Right ventricle myocardium inferior (tissue), 1 donor: Measurements from ENCODE around the gene EGR2. TPM values are rescaled to one million over a fixed set of nuclear protein-coding genes. Genes with fewer than 3 reads are reported as not detected.

Experiments used
- ATAC-seq: fragments of 200-7000 bp; cut with Tn5 transposase; one replicate; pipeline ENCODE4 v1.9.1; 2020; ENCODE audit warnings: mild to moderate bottlenecking, moderate library complexity
- DNase-seq: peaks from one replicate; pipeline ENCODE4 v3.0.0; 2021; ENCODE audit errors: missing footprints
- intact Hi-C: fragments of 100-400 bp; cut with DNase I; formaldehyde crosslinking; loops from one replicate; pipeline ENCODE4 v1.11.0; 2022
- long read RNA-seq: library from polyadenylated mRNA; unstranded; transcript quantifications from one replicate; pipeline ENCODE4 v2.0.0, GENCODE V29; 2021
- total RNA-seq: library from RNA; stranded (reverse); fragmentation: NEBNext Ultra II Directional; extraction: Animal tissue kit (Norgen Biotek cat#: 25700); gene quantifications from one replicate; pipeline ENCODE4 v1.2.1, GENCODE V29; 2021
- donor health status: DM: no; HTN: yes; CAD: no; lungs with severe emphysema.

EGR2 gene
- total RNA-seq: 1.0 TPM
- long read RNA-seq: 0 reads

DNA sequence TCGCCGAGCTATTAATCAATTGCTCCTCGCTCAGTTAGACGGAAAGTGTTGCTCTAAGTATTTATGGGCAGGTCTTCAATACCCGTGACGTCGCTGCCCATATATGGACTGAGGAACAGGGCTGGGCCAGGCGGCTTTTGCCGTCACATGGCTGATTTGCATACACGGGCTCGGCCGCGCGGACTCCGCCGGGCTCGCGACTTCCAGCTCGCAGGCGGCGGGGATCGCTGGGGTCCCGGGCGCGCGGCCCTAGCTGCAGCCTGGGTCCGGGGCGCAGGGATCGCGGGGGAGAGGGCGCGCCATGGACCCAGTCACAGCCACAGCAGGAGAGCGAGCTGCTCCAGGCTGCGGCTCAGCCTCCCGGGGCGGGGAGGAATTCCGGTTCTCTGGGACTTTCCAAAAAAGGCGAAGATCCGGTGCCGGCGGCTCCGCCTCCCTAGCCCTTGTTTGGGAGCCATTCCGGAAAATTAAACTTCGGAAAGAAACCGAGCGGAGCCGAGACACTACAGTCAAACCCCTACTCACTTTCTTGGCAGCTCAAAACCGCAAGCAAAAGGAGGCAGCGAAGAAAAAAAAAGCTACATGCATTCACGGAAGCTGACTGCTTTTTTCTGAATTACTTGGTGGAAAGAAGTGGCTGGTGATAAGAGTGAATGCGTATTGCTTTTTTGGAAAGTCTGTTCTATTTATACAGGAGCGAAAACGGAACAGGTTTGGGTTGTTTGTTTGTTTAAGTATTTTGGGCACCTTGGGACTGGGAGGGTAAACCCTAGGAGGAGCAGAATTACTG, at the start of gene EGR2:
EGR2 (minus strand) TSS at position 36 of the 790 bp plus-strand sequence. CDS start 337 bp downstream, outside the sequence.
- intact Hi-C loops: loop anchor here (1.0 to 10.0 kb wide), 4 partner anchors 54 to 908 kb away; no protein-coding TSS in a partner anchor
- peak; percentile 90 for ATAC-seq
- DNase-seq: peak; percentile 98

DNA sequence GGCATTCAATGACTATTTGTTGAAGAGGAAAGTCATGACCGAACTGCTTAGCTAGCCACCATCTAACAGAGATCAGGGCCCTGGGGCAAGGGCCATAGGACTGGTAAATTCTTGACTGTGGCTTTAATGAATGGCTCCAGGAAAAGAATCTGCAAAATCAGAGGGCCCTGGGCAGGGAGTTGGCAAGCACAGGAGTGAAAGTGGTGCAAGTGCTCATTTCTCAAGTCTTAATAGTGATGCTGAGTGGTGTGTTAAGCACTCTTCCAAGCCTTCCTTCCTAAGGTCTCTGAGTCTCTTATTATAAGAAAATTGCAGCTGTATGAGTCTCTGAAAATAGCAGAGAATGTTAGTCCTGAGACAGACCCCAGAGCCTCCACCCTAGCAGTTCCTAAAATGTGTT, 46.3 kb upstream of the EGR2 start:
- intact Hi-C loops: no loop called here
- ATAC-seq (no peak), DNase-seq (no peak)

DNA sequence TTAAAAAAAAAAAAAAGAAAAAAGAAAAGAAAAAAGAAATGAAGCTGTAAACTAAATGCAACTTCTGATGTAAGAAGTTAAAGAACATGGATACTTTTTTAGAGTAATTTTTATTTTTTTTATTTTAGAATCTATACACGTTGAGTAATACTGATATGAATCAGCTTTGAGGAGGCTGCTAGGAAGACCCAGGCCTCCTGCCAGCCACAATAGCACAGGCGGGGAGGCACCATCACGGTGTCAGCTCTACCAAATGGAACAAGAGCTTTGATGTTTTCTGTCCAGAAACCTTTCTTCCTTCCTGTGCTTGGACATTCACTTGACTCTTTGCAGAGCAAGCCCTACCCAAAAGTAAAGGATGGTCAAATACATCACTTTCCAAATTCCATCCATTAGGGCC, 45.3 kb upstream of the EGR2 start:
- intact Hi-C loops: no loop called here
- no peak for DNase-seq
- ATAC-seq: no peak

DNA sequence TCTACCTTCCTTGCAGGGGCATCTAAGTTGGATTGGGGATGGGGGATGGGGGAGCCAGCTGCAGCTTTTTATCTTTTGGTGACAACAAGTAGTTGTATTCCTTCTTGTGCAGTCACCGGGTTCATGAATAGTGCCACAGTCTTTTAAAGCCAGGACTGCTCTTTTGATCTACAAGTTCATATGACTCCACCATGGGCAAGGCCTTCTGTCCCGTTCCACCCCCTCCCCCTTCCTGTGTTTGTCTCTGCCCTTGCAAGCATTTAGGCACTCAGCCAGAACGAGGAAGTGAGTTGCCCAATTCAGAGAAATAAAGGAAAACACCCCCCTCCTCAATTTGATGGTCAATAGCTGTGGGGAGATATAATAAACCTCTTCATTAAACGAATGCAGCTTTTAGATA, 44.8 kb upstream of the EGR2 start:
- DNase-seq (no peak), ATAC-seq (no peak)
- intact Hi-C loops: no loop called here

DNA sequence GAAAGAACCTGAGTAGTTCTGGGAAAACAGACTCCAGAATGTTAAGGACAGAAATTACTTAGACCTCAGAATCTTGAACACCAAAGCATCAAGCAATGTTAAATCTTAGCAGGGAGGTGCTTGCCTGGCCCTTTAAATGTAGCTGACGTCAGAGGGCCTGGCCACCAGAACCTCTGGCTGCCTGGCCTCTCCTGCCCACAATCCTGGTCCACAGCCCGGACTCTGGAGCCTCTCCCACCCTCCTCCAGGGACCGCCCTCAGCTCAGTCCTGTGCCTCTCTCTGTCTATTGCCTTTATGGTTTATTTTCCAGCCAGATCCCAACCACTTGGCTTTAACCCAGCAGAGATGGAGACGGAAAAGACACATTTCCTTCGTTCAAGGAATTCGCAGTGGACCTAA, 42.2 kb upstream of the EGR2 start:
- ATAC-seq (peak; percentile 79), DNase-seq (no peak)
- intact Hi-C loops: no loop called here

DNA sequence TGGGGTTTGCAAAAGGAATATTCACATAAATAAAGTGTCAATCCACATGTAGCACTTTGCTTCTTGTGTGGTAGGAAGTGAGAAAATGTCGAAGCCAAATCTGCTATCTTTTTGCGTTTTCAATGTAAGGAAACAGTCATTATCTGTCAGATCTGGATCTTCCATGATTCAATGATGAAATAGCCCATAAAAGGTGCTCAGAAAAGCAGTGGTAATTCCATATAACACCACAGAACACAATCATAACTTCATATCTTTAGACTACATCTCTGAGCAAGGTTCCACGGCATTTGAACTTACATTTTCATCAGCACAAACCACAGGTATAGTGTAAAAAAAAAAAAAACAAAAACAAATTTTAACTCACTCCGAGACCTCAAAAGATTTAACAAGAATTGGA, 39.9 kb upstream of the EGR2 start:
- no peak for DNase-seq
- ATAC-seq: no peak
- intact Hi-C loops: no loop called here

DNA sequence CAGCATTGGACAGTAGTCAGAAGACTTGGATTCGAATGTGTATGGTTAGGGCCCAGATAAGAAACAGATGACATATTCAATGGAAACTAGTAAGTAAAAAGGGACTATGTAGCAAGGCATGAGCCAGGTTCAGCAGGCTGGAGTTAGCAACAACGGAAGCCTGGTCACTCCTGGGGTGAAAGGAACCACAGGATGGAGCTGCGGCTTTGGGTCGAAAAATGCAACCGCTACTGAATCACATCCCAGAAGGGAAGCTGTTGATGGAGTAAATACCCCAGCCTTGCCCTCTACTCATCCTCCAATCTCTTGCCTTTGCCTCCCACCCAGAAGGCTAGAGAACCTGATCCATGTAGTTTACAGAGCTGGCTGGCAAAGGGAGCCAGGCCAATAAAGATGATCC, 37.5 kb upstream of the EGR2 start:
- intact Hi-C loops: no loop called here
- no peak for ATAC-seq
- DNase-seq: no peak

DNA sequence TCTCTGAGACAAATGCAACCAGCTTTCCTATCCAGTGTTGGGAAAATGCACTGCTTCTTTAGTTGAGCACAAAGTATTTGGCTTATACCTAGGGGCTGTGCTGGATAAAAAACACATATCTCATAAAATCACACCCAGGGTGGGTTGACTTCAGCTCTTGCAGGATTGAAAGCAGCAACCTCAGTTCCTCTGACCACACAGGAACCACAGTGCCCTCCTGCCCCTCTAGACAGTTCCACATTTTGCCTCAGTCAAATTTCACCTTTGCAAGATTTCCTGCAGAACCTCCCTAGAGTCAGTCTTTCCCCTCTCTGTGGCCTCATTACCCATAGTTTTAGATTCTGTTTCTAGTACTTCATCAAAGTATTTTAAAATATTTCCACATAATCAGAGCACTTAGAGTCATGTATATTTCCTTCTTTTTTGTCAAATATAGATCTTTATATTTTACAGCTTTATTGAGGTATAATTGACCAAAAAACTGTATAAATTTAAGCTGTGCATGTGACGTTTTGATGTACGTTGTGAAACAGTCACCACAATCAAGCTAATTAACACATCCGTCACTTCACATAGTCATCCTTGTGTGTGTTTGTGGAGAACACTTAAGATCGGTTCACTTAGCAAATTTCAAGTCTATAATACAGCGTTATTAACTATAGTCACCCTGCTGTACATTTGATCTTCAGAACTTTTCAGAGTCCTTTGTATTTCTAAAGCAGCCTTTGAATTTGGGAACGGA, 37.0 kb upstream of the EGR2 start:
- intact Hi-C loops: no loop called here
- DNase-seq: no peak
- ATAC-seq: no peak

DNA sequence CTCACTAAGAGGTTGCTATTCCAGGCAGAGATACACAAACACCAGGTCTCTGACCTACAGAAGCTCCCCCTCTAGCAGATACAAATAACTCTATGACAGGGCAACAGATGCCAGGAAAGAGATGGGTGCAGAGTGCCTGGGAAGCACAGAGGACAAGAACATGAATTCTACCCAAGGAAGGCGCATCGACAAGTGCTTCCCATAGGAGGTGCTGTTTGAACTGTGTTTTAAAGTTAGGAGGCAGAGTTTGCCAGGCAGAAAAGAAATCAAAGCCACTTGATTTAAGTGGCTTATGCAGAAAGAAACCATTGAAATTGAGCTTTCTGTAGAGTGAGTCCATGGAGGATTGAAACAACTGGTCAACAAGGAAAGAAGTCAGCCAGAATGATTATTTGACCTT, 35.3 kb upstream of the EGR2 start:
- no peak for DNase-seq
- intact Hi-C loops: no loop called here
- no peak for ATAC-seq

DNA sequence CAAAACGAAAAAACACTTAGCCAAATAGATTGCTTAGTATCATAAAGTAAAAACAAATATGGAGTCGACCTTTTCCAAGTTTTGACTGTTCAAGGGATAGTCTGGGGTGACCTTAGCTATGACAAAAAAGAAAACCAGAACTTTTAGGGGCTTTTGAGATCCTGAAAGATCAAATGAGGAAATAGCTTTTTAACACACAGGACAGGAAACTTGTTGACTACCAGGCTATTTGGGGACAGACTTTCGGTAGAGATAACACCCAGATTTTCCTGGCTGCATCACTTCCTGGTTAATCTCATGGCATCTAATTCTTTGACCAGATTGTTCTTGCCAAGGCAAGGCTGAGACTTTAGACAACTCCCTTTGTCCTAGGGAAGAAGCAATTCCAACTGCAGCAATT, 34.5 kb upstream of the EGR2 start:
- intact Hi-C loops: no loop called here
- no peak for ATAC-seq
- DNase-seq: no peak

DNA sequence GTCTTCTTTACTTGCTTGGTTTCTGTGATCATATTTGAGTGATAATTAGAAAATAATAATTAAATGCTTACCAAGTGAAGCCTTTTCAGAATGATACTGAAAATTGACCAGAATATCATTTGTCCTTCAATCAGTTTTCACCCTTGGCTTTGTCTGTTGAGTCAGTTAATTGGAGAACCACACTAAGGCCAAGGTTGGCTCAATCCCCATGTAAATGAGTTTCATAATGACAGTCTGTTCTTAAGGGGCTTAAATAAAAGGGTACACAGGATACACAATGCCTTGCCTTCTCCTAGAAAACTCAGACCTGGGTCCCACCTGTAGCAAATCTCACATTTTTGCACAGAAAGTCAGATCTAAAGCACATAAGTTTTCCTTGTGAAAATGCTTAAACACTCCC, 31.3 kb upstream of the EGR2 start:
- intact Hi-C loops: no loop called here
- DNase-seq (no peak), ATAC-seq (no peak)

DNA sequence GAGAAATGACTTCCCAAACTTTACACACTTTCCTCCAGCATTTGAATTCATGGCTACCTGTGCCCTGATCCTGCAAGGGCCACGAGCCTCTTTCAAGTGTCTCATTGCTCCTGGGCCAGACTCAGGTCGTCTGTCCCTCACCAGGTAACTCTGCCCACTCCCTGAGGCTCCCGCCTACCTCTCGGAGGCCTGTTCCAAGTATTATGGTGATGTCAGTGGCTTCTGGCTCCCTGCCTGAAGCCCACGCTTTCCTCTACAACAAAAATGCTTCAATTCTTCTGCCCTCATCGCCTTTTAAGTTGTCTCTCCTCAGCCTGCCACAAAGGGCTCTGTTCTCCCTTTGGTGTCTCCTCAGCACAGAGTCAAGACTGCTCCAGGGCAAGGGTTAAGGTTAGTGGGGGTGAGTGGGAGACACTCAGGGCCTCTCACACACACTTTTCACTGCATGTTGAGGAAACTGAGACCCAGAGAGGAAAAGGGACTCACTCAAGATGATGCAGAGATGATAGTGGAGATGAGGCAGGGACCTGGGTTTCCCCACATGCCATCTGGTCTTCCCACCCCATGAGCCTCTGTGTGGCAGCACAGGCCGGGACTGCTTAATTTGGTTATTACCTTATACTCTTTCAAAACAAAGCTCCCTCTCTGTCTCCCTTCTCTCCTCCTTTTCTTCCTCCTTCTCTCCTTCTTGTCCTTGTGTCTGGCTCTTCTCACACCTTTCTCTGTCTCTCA, 28.3 kb upstream of the EGR2 start:
- intact Hi-C loops: no loop called here
- no peak for ATAC-seq
- DNase-seq: no peak

DNA sequence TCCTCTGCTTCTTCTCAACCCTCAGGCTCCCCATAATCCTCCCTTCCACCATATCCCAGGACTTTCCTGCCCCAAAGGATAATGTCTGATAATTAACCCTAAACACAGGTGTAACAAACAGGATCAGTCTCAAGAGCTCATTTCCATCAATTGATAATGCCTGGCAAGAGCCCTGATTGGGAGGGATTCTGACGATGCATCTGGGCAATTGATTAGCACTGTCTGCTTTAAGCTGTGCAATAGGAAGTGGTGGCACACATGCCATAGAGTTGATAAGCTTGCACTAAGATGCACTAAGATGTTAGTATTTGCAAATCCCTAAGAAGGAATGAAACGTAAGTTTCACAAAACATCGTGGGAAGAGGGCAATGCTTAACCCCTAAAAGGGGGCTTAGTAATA, 27.4 kb upstream of the EGR2 start:
- DNase-seq: no peak
- intact Hi-C loops: no loop called here
- ATAC-seq: no peak

DNA sequence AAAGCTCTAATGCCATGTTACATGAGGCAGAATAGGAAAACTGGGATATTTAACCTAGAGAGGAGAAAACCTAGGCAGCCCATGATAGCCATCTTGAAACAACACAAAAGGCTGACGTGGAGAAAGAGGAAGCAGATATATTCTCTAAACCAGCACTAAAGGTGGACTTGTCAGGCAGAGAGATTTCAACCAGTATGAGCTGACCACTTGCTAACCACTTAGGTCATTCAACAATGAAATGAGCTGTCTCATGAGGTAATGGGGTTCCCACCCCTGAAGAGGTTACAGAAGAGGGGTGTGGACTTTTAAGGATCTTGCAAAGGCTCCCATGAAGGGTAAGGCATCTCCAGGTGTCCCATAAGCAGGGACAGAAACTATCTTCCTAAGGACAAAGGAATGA, 26.8 kb upstream of the EGR2 start:
- intact Hi-C loops: no loop called here
- ATAC-seq (no peak), DNase-seq (no peak)

DNA sequence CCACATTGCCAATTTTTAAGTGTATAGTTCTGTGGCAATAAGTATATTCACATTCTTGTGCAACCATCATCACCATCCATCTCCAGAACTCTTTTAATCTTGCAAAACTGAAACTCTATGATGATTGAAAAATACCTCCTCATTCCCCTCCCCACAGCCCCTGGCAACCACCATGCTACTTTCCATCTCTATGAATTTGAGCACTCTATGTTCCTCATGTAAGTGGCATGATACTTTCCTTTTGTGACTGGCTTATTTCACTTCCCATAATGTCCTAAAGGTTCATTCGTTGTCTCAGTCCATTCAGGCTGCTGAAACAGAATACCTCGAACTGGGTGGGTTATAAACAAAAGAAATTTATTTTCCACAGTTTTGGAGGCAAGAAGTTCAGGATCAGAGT, 23.4 kb upstream of the EGR2 start:
- ATAC-seq: no peak
- intact Hi-C loops: no loop called here
- no peak for DNase-seq

DNA sequence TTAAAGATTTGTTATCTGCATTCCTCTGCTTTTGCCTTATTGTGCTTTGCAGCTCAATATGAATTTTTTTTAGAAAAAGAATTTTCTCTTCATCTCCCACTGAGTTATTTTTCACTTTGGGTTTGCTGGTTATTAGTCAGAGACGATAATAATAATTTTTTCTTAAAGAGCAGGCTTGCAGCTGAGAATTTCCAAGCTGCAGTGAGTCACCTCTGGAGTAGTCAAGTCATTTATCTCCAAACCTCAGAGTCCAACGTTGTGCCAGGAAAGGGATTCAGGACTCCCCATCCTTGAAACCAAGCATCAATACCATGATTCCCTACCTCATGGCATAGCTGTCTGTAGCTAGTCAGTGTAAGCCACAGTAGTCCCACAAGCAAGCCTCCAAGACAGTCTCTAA, 15.2 kb upstream of the EGR2 start:
- DNase-seq (no peak), ATAC-seq (no peak)
- intact Hi-C loops: no loop called here

DNA sequence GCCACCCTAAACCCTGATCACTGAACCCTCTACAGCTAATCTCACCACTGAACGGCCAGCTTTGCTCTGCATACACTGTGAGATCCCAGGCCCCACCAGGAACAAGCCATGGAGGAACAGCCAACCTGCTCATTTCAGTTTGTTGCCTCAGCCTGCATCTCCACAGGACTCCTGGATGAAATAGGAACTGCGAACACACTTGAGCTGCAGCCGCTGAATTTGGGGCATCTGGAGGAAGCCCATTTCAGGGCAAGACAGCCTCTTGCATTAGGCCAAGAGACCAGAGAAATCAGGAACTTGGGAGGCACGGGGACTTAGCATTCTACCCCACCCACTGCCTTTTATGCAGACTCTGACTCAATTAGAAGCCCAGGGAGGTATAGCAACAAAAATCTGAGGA, 14.5 kb upstream of the EGR2 start:
- ATAC-seq (no peak), DNase-seq (no peak)
- intact Hi-C loops: no loop called here

DNA sequence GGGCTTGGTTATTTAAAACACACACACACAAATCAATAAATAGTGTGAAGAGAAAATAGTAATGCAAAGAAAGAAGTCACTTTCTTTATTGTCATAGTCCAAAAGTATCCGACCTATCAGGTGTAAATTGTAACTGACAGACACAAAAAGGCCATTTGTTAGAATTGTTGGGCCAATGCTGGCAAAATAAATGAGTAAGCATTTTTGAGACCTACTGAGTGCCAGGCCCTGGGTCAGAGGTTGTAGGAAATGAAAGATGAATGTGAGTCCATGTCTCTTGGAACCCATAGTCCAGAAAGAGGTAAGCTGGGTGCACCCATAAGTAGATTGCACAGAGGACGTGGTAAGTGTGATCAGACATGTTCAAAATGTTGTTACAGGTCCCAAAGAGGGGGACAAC, 13.5 kb upstream of the EGR2 start:
- no peak for ATAC-seq
- intact Hi-C loops: no loop called here
- DNase-seq: no peak

DNA sequence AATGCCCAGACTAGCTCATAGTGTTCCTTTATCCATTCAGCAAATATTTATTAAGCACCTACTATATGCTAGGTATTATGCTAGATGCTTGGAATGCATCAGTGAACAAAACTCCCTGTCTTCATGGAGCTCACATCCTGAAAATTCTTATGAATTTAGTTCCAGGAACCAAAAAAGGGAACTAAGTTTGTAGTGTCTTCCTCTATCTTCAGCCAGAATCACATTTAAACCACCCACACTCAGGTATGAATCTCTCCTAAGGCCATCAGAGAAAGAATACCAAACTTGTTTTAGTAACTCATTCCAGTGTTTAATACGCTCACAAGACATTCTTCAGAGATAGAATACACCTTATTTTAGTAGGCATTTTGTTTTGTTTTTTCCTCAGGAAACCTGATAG, 10.1 kb upstream of the EGR2 start:
- intact Hi-C loops: no loop called here
- DNase-seq: no peak
- no peak for ATAC-seq

DNA sequence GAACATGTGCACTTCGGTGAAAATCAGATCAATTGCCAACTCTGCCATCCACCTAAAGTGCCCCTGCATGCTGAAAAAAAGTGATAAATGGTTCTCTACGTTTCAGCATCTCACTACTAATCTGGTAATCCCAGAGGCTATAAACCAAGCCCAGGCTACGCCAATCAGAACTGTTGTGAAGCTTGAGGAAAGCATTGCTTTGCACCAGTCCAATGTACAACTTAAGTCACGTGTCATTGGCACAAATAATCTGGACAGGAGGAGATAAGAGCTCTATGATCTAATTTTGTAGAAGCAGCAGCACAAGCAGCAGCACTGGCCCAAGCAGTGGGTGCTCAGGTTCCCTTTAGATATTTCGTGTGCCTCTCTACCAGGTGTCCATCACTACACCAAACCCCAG, 4.4 kb upstream of the EGR2 start:
- ATAC-seq (no peak), DNase-seq (no peak)
- intact Hi-C loops: no loop called here
